ENCODE results near the gene SMIM33. TPM values are rescaled to one million over a fixed set of nuclear protein-coding genes. Genes with fewer than 3 reads are reported as not detected.

The SMIM33 gene
- total and polyA plus RNA-seq, 9 of the 15 experiments (the other 6 are each of a cell fraction or from before 2014, with no cell fraction given), result not detected

- H3K9me1 ChIP-seq (ENCODE audit: control insufficient read depth, insufficient read depth, low read length), result no peaks in the 10 kb centered on the region
- CTCF ChIA-PET (ENCODE audit: low intra/inter-chr PET ratio), result interaction anchor here (2.8 kb wide), 1 partner anchor 93 kb away, joined by 25 read pairs; no protein-coding TSS in a partner anchor
- WGBS (ENCODE audit: insufficient coverage, low coverage, missing lambda C conversion rate), result 49% methylated on average over 2 of the region's 2 CpGs
- H3K4me1 ChIP-seq (replicated peaks in 1 of 2; ENCODE audit: control insufficient read depth in 2 of 2, insufficient read depth in 2 of 2, low read length in 2 of 2), result peaks cover 14 to 17% of the 10 kb centered on the region in 2 experiments
- H3K4me3 ChIP-seq, result no peak overlapping the region
- no peaks in the 10 kb centered on the region for H3K9me3 ChIP-seq (replicated peaks; ENCODE audit: control insufficient read depth, insufficient read depth, low read depth, low read length)
- no peak overlapping the region for H3K9ac ChIP-seq (ENCODE audit: insufficient read depth in 1 of 2, low read depth in 2 of 2, low read length in 2 of 2)
- no TSS peak for BruUV-seq (replicated peaks)
- H3K27me3 ChIP-seq (ENCODE audit: control insufficient read depth in 2 of 2, insufficient read depth in 2 of 2, low read length in 2 of 2), result no peaks in the 10 kb centered on the region
- no peak overlapping the region for H3K27ac ChIP-seq (ENCODE audit: extremely low read depth, low read depth, low read length)
- in situ Hi-C loops (cut with MboI), result no loop called here
- ATAC-seq (no peak), DNase-seq (ENCODE audit: extremely low read depth in 1 of 4, low spot score in 3 of 4) (no peak), FAIRE-seq (no peak)
- POLR2A ChIA-PET, result interaction anchor here (3.5 kb wide), 1 partner anchor 11 kb away, joined by 24 read pairs; no protein-coding TSS in a partner anchor
- H4K20me1 ChIP-seq (replicated peaks; ENCODE audit: control insufficient read depth, insufficient read depth, low read length), result no peaks in the 10 kb centered on the region
- no peaks in the 10 kb centered on the region for H3K79me2 ChIP-seq (ENCODE audit: control insufficient read depth, insufficient read depth, low read length)
- intact Hi-C loops (cut with micrococcal nuclease), result no loop called here
- no peak for TF ChIP-seq ZNF239 (CRISPR knock-in tag; IDR thresholded peaks at IDR 0.05)
- no peak for TF ChIP-seq RUNX1 (IDR thresholded peaks at IDR 0.05; ENCODE audit: low read depth)
- TF ChIP-seq ZNF407 (IDR thresholded peaks at IDR 0.05; ENCODE audit: low read depth), result no peak
- H3K4me2 ChIP-seq (ENCODE audit: insufficient read depth, low read length), result no peak overlapping the region
- H2AFZ ChIP-seq (ENCODE audit: low read depth, low read length), result no peak overlapping the region
- peaks cover 31% of the 10 kb centered on the region; the same call in 2 of the 3 replicates for H3K36me3 ChIP-seq (ENCODE audit: control insufficient read depth, insufficient read depth, low read length)
These were observed 43.7 kb downstream of the SMIM33 start for GRCh38 chr5:139514486-139514856.

Data from K562 (cell line).